ENCODE data around the gene TMEM217.
"Not testable (repeated sequence)": the region's sequence is repeated elsewhere in the genome, so short reads cannot be mapped to it uniquely, and the experiment has no call there.

GRCh38 chr6:37196451-37196850 lies 61.5 kb downstream of the TMEM217 start:
- not testable (repeated sequence) for TF ChIP-seq CTCF, POLR2A (IDR thresholded peaks at IDR 0.05)

Measured in testis (tissue), 2 donors.